A673 (cell line): ENCODE results near the gene PARD6B.

ENCODE experiments used
- CTCF ChIP-seq: fragments of 300-800, 200-600 bp; sonication (generic); conservative IDR thresholded peaks from 2 replicates; pipeline ENCODE4 v1.5.1; 2017; ENCODE audit warnings: low read depth, mild to moderate bottlenecking, antibody characterized with exemption, low read length, moderate library complexity, mixed read lengths
- EZH2 ChIP-seq: fragments of 200-600 bp; sonication (generic); IDR thresholded peaks from 2 replicates; pipeline ENCODE4 v1.6.1; 2017; ENCODE audit warnings: borderline replicate concordance, low read depth, mild to moderate bottlenecking, mixed read lengths, antibody characterized with exemption, low read length; ENCODE audit not compliant: poor library complexity, severe bottlenecking

GRCh38 chr20:50798650-50799049 is 67.3 kb downstream of the PARD6B start:
- TF ChIP-seq CTCF (no peak), EZH2 (no peak)
